Esophagus muscularis mucosa (tissue), 4 donors: ENCODE measurements around the gene USP28.
"Not testable (repeated sequence)": the region's sequence is repeated elsewhere in the genome, so short reads cannot be mapped to it uniquely, and the experiment has no call there.

Source experiments
- CTCF ChIP-seq, 3 experiments: fragments of 200-600 bp in 2 of 3; fragments of 450-650 bp in 1 of 3; sonication (generic) in 2 of 3; IDR thresholded peaks; one replicate each; pipeline ENCODE4 v1.5.1; 2017 to 2019; ENCODE audit warnings: antibody characterized with exemption in 3 of 3, mild to moderate bottlenecking in 2 of 3, moderate library complexity in 1 of 3
- EP300 ChIP-seq: sonication (generic); formaldehyde crosslinking; IDR thresholded peaks from one replicate; pipeline ENCODE4 v1.6.1; 2017; ENCODE audit warnings: antibody characterized with exemption
- POLR2A ChIP-seq: fragments of 450-650 bp; IDR thresholded peaks from one replicate; pipeline ENCODE4 v1.6.1; 2017; ENCODE audit warnings: antibody characterized with exemption, moderate library complexity, mild to moderate bottlenecking, low read depth
- POLR2AphosphoS5 ChIP-seq, 2 donors: sonication (generic); formaldehyde crosslinking; IDR thresholded peaks; one replicate each; pipeline ENCODE4 v1.6.1; 2017; ENCODE audit warnings: antibody characterized with exemption in 2 of 2

- TF ChIP-seq POLR2A; CTCF (IDR thresholded peaks at IDR 0.05); EP300; POLR2AphosphoS5 (IDR thresholded peaks at IDR 0.05): not testable (repeated sequence)
These were observed 112.3 kb downstream of the USP28 start for GRCh38 chr11:113763040-113763439.
